ENCODE results near the gene MARCHF7. TPM values are rescaled to one million over a fixed set of nuclear protein-coding genes. Genes with fewer than 3 reads are reported as not detected.

Gene MARCHF7
- total RNA-seq, 4 donors from 2014 or later = 101 to 132 (median 103) TPM

- no peak for TF ChIP-seq CTCF (IDR thresholded peaks at IDR 0.05)
- TF ChIP-seq POLR2A (IDR thresholded peaks at IDR 0.05) = no peak
- Histone ChIP-seq H3K4me1 (peaks cover 0 to 11% (median 6%) of the 10 kb centered on the region in 3 donors), H3K4me3 (no peak overlapping the region), H3K27ac (no peak overlapping the region), H3K36me3 (peaks cover 0 to 10% (median 0%) of the 10 kb centered on the region in 3 donors), H3K9me3 (no peaks in the 10 kb centered on the region), H3K27me3 (no peaks in the 10 kb centered on the region)
- WGBS, 2 donors = 80 to 81% methylated on average over 10 of the region's 10 CpGs
- DNase-seq = no peak
- intact Hi-C loops (cut with DNase I) = no loop called here
Observed at GRCh38 chr2:159706385-159706980, 5.8 kb upstream of the MARCHF7 start.

- WGBS, 2 donors = 96 to 99% methylated on average over 4 to 5 of the region's 5 CpGs
- Histone ChIP-seq H3K4me1 (peaks cover 0 to 14% (median 6%) of the 10 kb centered on the region in 3 donors), H3K36me3 (peaks cover 0 to 10% (median 0%) of the 10 kb centered on the region in 3 donors), H3K27ac (no peak overlapping the region), H3K27me3 (no peaks in the 10 kb centered on the region), H3K4me3 (no peak overlapping the region), H3K9me3 (no peaks in the 10 kb centered on the region)
- no peak for DNase-seq
- intact Hi-C loops (cut with DNase I) = no loop called here
- no peak for TF ChIP-seq CTCF (IDR thresholded peaks at IDR 0.05)
- no peak for TF ChIP-seq POLR2A (IDR thresholded peaks at IDR 0.05)
Observed at GRCh38 chr2:159708066-159708760, 4.1 kb upstream of the MARCHF7 start.

- H3K9me3 ChIP-seq = no peaks in the 10 kb centered on the region
- DNase-seq = no peak
- no peaks in the 10 kb centered on the region for H3K27me3 ChIP-seq
- peaks cover 0 to 36% (median 19%) of the 10 kb centered on the region in 3 donors for H3K4me1 ChIP-seq
- intact Hi-C loops (cut with DNase I) = no loop called here
- no peak for TF ChIP-seq CTCF (IDR thresholded peaks at IDR 0.05)
- TF ChIP-seq POLR2A (IDR thresholded peaks at IDR 0.05) = no peak
- 47 to 68% methylated on average over 5 of the region's 5 CpGs for WGBS, 2 donors
- H3K27ac ChIP-seq = peak overlapping the region in 3 of 4 donors; percentile 3 to 99 (median 98)
- H3K4me3 ChIP-seq = peak overlapping the region in 1 of 4 donors; percentile 92
- H3K36me3 ChIP-seq = peaks cover 0 to 15% (median 0%) of the 10 kb centered on the region in 3 donors
Observed at GRCh38 chr2:159710601-159711180, 1.6 kb upstream of the MARCHF7 start.

GRCh38 chr2:159711562-159712142, 654 bp upstream of the MARCHF7 start:
- H3K9me3 ChIP-seq = no peaks in the 10 kb centered on the region
- no peak for DNase-seq
- peak overlapping the region; percentile 98 to 99 (median 98) for H3K27ac ChIP-seq
- peaks cover 0 to 25% (median 6%) of the 10 kb centered on the region in 3 donors for H3K36me3 ChIP-seq
- intact Hi-C loops (cut with DNase I) = no loop called here
- no peaks in the 10 kb centered on the region for H3K27me3 ChIP-seq
- 1% methylated on average over 10 of the region's 10 CpGs for WGBS, 2 donors
- H3K4me3 ChIP-seq = peak overlapping the region; percentile 90 to 99 (median 94)
- TF ChIP-seq POLR2A (IDR thresholded peaks at IDR 0.05) (no peak), CTCF (IDR thresholded peaks at IDR 0.05) (no peak)
- H3K4me1 ChIP-seq = peaks cover 0 to 45% (median 23%) of the 10 kb centered on the region in 3 donors

Measured in esophagus squamous epithelium (tissue), 5 donors.